ENCODE results near the gene HABP2. TPM values are rescaled to one million over a fixed set of nuclear protein-coding genes. Genes with fewer than 3 reads are reported as not detected.

Gene HABP2
- total and polyA plus RNA-seq, 2 experiments from 2014 or later: not detected

DNA sequence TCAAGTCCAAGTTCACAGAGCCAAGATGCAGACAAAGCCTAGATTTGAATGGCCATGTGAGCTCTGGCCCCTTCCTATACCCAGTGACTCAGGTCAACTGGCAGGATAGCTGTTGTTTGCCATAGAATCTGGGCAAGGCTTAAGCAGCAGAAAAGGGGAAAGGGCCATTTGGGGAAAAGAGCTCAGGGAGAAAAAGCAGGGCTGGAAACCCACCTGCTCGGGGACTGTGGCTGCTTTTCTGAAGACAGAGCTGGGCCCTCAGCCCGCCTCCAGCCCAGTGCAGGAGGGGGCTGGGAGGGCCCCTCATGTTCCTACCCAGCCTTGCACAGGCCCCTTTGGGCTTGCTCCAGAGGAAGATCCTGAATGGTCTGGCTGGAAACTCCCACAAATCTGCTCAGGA is 32.6 kb upstream of the HABP2 start:
- H3K4me3 Mint-ChIP-seq: no peak overlapping the region
- peaks cover 2% of the 10 kb centered on the region; the same call in 1 of the 3 replicates for H3K4me1 Mint-ChIP-seq
- Histone ChIP-seq H3K27me3 (ENCODE audit: insufficient read depth) (no peaks in the 10 kb centered on the region), H3K9me2 (ENCODE audit: insufficient read depth) (no peaks in the 10 kb centered on the region), H3K27ac (ENCODE audit: low read depth) (no peak overlapping the region), H3K4me3 (no peak overlapping the region), H3K4me2 (no peak overlapping the region), H3K36me3 (ENCODE audit: insufficient read depth) (no peaks in the 10 kb centered on the region), H3F3A (replicated peaks; ENCODE audit: low read depth) (no peaks in the 10 kb centered on the region), H2AFZ (no peak overlapping the region), H3K79me2 (replicated peaks; ENCODE audit: insufficient read depth) (no peaks in the 10 kb centered on the region), H3K4me1 (ENCODE audit: insufficient read depth) (no peaks in the 10 kb centered on the region), H4K20me1 (replicated peaks; ENCODE audit: insufficient read depth) (no peaks in the 10 kb centered on the region)
- no peaks in the 10 kb centered on the region for H3K9me3 Mint-ChIP-seq
- ATAC-seq (no peak), DNase-seq (ENCODE audit: low spot score) (no peak)
- no peak overlapping the region for H3K27ac Mint-ChIP-seq
- H3K36me3 Mint-ChIP-seq (ENCODE audit: low read depth): no peaks in the 10 kb centered on the region
- H3K27me3 Mint-ChIP-seq (ENCODE audit: insufficient read depth, low read depth, poor library complexity): peaks cover 2% of the 10 kb centered on the region
- TF ChIP-seq, protein P1, sequence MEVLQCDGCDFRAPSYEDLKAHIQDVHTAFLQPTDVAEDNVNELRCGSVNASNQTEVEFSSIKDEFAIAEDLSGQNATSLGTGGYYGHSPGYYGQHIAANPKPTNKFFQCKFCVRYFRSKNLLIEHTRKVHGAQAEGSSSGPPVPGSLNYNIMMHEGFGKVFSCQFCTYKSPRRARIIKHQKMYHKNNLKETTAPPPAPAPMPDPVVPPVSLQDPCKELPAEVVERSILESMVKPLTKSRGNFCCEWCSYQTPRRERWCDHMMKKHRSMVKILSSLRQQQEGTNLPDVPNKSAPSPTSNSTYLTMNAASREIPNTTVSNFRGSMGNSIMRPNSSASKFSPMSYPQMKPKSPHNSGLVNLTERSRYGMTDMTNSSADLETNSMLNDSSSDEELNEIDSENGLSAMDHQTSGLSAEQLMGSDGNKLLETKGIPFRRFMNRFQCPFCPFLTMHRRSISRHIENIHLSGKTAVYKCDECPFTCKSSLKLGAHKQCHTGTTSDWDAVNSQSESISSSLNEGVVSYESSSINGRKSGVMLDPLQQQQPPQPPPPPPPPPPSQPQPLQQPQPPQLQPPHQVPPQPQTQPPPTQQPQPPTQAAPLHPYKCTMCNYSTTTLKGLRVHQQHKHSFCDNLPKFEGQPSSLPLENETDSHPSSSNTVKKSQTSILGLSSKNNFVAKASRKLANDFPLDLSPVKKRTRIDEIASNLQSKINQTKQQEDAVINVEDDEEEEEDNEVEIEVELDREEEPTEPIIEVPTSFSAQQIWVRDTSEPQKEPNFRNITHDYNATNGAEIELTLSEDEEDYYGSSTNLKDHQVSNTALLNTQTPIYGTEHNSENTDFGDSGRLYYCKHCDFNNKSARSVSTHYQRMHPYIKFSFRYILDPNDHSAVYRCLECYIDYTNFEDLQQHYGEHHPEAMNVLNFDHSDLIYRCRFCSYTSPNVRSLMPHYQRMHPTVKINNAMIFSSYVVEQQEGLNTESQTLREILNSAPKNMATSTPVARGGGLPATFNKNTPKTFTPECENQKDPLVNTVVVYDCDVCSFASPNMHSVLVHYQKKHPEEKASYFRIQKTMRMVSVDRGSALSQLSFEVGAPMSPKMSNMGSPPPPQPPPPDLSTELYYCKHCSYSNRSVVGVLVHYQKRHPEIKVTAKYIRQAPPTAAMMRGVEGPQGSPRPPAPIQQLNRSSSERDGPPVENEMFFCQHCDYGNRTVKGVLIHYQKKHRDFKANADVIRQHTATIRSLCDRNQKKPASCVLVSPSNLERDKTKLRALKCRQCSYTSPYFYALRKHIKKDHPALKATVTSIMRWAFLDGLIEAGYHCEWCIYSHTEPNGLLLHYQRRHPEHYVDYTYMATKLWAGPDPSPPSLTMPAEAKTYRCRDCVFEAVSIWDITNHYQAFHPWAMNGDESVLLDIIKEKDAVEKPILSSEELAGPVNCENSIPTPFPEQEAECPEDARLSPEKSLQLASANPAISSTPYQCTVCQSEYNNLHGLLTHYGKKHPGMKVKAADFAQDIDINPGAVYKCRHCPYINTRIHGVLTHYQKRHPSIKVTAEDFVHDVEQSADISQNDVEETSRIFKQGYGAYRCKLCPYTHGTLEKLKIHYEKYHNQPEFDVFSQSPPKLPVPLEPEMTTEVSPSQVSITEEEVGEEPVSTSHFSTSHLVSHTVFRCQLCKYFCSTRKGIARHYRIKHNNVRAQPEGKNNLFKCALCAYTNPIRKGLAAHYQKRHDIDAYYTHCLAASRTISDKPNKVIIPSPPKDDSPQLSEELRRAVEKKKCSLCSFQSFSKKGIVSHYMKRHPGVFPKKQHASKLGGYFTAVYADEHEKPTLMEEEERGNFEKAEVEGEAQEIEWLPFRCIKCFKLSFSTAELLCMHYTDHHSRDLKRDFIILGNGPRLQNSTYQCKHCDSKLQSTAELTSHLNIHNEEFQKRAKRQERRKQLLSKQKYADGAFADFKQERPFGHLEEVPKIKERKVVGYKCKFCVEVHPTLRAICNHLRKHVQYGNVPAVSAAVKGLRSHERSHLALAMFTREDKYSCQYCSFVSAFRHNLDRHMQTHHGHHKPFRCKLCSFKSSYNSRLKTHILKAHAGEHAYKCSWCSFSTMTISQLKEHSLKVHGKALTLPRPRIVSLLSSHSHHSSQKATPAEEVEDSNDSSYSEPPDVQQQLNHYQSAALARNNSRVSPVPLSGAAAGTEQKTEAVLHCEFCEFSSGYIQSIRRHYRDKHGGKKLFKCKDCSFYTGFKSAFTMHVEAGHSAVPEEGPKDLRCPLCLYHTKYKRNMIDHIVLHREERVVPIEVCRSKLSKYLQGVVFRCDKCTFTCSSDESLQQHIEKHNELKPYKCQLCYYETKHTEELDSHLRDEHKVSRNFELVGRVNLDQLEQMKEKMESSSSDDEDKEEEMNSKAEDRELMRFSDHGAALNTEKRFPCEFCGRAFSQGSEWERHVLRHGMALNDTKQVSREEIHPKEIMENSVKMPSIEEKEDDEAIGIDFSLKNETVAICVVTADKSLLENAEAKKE (CRISPR knock-in tag; IDR thresholded peaks at IDR 0.05): no peak
- TF ChIP-seq ZNF331 (CRISPR knock-in tag; IDR thresholded peaks at IDR 0.05; ENCODE audit: low read depth) (no peak), NANOG (IDR thresholded peaks at IDR 0.05; ENCODE audit: borderline replicate concordance) (no peak), ZNF114 (CRISPR knock-in tag; IDR thresholded peaks at IDR 0.05) (no peak), EZH2 (IDR thresholded peaks at IDR 0.05; ENCODE audit: low read depth, unreplicated experiment) (no peak), CREB1 (CRISPR knock-in tag; IDR thresholded peaks at IDR 0.05; ENCODE audit: low read depth) (no peak), POLR2AphosphoS5 (IDR thresholded peaks at IDR 0.05; ENCODE audit: low read depth) (no peak), JUNB (IDR thresholded peaks at IDR 0.05; ENCODE audit: unreplicated experiment) (no peak), STAT1 (IDR thresholded peaks at IDR 0.05; ENCODE audit: unreplicated experiment) (no peak), EZH2phosphoT487 (IDR thresholded peaks at IDR 0.05; ENCODE audit: unreplicated experiment) (no peak)
- TF ChIP-seq, protein P2, sequence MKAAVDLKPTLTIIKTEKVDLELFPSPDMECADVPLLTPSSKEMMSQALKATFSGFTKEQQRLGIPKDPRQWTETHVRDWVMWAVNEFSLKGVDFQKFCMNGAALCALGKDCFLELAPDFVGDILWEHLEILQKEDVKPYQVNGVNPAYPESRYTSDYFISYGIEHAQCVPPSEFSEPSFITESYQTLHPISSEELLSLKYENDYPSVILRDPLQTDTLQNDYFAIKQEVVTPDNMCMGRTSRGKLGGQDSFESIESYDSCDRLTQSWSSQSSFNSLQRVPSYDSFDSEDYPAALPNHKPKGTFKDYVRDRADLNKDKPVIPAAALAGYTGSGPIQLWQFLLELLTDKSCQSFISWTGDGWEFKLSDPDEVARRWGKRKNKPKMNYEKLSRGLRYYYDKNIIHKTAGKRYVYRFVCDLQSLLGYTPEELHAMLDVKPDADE (IDR thresholded peaks at IDR 0.05): no peak
- TF ChIP-seq, protein P3, sequence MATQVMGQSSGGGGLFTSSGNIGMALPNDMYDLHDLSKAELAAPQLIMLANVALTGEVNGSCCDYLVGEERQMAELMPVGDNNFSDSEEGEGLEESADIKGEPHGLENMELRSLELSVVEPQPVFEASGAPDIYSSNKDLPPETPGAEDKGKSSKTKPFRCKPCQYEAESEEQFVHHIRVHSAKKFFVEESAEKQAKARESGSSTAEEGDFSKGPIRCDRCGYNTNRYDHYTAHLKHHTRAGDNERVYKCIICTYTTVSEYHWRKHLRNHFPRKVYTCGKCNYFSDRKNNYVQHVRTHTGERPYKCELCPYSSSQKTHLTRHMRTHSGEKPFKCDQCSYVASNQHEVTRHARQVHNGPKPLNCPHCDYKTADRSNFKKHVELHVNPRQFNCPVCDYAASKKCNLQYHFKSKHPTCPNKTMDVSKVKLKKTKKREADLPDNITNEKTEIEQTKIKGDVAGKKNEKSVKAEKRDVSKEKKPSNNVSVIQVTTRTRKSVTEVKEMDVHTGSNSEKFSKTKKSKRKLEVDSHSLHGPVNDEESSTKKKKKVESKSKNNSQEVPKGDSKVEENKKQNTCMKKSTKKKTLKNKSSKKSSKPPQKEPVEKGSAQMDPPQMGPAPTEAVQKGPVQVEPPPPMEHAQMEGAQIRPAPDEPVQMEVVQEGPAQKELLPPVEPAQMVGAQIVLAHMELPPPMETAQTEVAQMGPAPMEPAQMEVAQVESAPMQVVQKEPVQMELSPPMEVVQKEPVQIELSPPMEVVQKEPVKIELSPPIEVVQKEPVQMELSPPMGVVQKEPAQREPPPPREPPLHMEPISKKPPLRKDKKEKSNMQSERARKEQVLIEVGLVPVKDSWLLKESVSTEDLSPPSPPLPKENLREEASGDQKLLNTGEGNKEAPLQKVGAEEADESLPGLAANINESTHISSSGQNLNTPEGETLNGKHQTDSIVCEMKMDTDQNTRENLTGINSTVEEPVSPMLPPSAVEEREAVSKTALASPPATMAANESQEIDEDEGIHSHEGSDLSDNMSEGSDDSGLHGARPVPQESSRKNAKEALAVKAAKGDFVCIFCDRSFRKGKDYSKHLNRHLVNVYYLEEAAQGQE (IDR thresholded peaks at IDR 0.05; ENCODE audit: unreplicated experiment): no peak
- TF ChIP-seq, protein P4, sequence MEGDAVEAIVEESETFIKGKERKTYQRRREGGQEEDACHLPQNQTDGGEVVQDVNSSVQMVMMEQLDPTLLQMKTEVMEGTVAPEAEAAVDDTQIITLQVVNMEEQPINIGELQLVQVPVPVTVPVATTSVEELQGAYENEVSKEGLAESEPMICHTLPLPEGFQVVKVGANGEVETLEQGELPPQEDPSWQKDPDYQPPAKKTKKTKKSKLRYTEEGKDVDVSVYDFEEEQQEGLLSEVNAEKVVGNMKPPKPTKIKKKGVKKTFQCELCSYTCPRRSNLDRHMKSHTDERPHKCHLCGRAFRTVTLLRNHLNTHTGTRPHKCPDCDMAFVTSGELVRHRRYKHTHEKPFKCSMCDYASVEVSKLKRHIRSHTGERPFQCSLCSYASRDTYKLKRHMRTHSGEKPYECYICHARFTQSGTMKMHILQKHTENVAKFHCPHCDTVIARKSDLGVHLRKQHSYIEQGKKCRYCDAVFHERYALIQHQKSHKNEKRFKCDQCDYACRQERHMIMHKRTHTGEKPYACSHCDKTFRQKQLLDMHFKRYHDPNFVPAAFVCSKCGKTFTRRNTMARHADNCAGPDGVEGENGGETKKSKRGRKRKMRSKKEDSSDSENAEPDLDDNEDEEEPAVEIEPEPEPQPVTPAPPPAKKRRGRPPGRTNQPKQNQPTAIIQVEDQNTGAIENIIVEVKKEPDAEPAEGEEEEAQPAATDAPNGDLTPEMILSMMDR (conservative IDR thresholded peaks at IDR 0.05; ENCODE audit: low read depth in 2 of 2): no peak

Data from GM23338 (cell line).